ENCODE measurements around the gene SLC46A2.

GRCh38 chr9:112894041-112894440, 3.4 kb upstream of the SLC46A2 start:
- TF ChIP-seq CTCF (IDR thresholded peaks at IDR 0.05) (no peak), POLR2A (IDR thresholded peaks at IDR 0.05) (no peak)
